Central memory CD8-positive, alpha-beta T cell (primary cell): Measurements from ENCODE around the gene XYLB.
A peak's percentile ranks its signal among the peaks of the same experiment; 100 is the strongest.

Source experiments
- ATAC-seq: fragments of 150-1000 bp; cut with Tn5 transposase; replicated peaks from 2 replicates; pipeline ENCODE4 v1.10.0; 2022; ENCODE audit warnings: mild to moderate bottlenecking, moderate FRiP score, moderate number of reproducible peaks; ENCODE audit not compliant: poor library complexity, severe bottlenecking; ENCODE audit errors: extremely low read depth
- DNase-seq, 2 donors: peaks; one replicate each; pipeline ENCODE4 v3.0.0; 2021; ENCODE audit warnings: low spot score in 2 of 2
- H3K27ac Mint-ChIP-seq: one replicate; pipeline ENCODE4 v1.8.0; 2022; ENCODE audit warnings: low read depth, mild to moderate bottlenecking, moderate library complexity, mixed read lengths
- H3K27me3 Mint-ChIP-seq: one replicate; pipeline ENCODE4 v1.8.0; 2022; ENCODE audit warnings: mixed read lengths
- H3K36me3 Mint-ChIP-seq: one replicate; pipeline ENCODE4 v1.8.0; 2022; ENCODE audit warnings: mild to moderate bottlenecking, moderate library complexity, mixed read lengths; ENCODE audit not compliant: insufficient read depth
- H3K4me1 Mint-ChIP-seq: one replicate; pipeline ENCODE4 v1.8.0; 2022; ENCODE audit warnings: mixed read lengths
- H3K4me3 Mint-ChIP-seq: one replicate; pipeline ENCODE4 v1.8.0; 2022; ENCODE audit warnings: mild to moderate bottlenecking, moderate library complexity, mixed read lengths
- H3K9me3 Mint-ChIP-seq: one replicate; pipeline ENCODE4 v1.8.0; 2022; ENCODE audit warnings: mixed read lengths

Gene XYLB

DNA sequence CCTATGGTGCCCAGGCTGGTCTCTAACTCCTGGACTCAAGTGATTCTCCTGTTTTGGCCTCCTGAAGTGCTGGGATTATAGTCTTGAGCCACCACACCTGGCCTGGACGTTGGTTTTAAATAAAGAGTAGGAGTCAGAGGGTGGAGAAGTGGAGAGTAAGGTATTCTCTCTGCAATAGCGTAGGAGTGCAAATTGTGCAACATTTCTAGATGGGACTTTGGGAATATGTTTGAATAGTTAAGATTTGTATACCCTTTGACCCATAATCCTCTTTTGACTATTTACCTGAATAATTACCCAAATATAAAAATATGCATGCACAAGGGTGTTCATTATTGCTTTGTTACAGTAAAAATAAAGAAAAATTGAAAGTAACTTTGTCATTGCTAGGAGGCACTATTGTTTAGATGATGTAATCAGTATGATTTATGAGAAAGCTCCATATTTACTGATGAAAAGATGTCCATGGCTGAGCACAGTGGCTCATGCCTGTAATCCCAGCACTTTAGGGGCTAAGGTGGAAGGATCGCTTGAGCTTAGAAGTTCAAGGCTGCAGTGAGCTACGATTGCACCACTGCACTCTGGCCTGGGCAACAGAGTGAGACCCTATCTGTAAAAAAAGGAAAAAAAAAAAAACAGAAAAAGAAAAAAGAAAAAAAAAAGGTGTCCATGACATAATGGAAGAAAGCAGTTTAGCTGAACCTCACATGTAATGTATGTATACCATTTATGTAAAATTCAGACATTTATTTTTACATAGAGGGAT, 15.1 kb upstream of the XYLB start:
- Mint-ChIP-seq H3K9me3 (no peaks in the 10 kb centered on the region), H3K4me3 (no peak overlapping the region), H3K27ac (no peak overlapping the region), H3K27me3 (peaks cover 22% of the 10 kb centered on the region), H3K36me3 (peaks cover 1% of the 10 kb centered on the region), H3K4me1 (peaks cover 5% of the 10 kb centered on the region)
- ATAC-seq, result no peak
- DNase-seq, result no peak

GRCh38 chr3:38332201-38332600, 14.4 kb upstream of the XYLB start:
- H3K9me3 Mint-ChIP-seq, result no peaks in the 10 kb centered on the region
- H3K4me1 Mint-ChIP-seq, result peaks cover 5% of the 10 kb centered on the region
- peaks cover 14% of the 10 kb centered on the region for H3K27me3 Mint-ChIP-seq
- H3K27ac Mint-ChIP-seq, result no peak overlapping the region
- H3K36me3 Mint-ChIP-seq, result peaks cover 1% of the 10 kb centered on the region
- no peak overlapping the region for H3K4me3 Mint-ChIP-seq
- DNase-seq (no peak), ATAC-seq (no peak)

GRCh38 chr3:38334142-38335055, 12.2 kb upstream of the XYLB start:
- no peak for ATAC-seq
- peaks cover 13% of the 10 kb centered on the region for H3K27me3 Mint-ChIP-seq

GRCh38 chr3:38335263-38335662, 11.3 kb upstream of the XYLB start:
- Mint-ChIP-seq H3K36me3 (no peaks in the 10 kb centered on the region), H3K4me3 (no peak overlapping the region), H3K4me1 (peaks cover 5% of the 10 kb centered on the region), H3K27ac (no peak overlapping the region), H3K27me3 (peaks cover 13% of the 10 kb centered on the region), H3K9me3 (no peaks in the 10 kb centered on the region)
- DNase-seq (no peak), ATAC-seq (no peak)

More at GRCh38 chr3:38334142-38335055, 12.2 kb upstream of the XYLB start:
- no peaks in the 10 kb centered on the region for H3K36me3 Mint-ChIP-seq
- H3K27ac Mint-ChIP-seq, result no peak overlapping the region
- H3K9me3 Mint-ChIP-seq, result no peaks in the 10 kb centered on the region
- no peak overlapping the region for H3K4me3 Mint-ChIP-seq
- H3K4me1 Mint-ChIP-seq, result peaks cover 5% of the 10 kb centered on the region
- no peak for DNase-seq

DNA sequence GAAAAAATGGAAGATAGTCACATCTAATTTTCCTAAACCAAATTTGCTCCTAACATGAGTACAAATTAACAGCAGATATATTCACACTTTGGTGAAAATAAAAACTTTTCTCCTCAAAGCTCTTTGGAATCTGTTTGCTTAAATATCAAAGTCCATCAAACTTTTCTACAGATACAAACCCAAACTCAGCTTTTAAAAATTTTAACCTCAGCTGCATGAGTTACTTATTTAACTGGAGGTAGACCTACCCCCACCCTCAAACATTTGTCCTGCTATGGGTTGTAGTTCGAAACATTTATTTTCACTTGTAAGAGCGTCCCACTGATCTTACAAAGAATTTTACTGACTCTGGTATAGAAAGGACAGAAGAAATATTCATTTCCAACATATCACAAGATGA, 8.9 kb upstream of the XYLB start:
- H3K36me3 Mint-ChIP-seq, result no peaks in the 10 kb centered on the region
- H3K9me3 Mint-ChIP-seq, result no peaks in the 10 kb centered on the region
- no peak overlapping the region for H3K4me3 Mint-ChIP-seq
- H3K27me3 Mint-ChIP-seq, result peaks cover 13% of the 10 kb centered on the region
- H3K4me1 Mint-ChIP-seq, result peaks cover 5% of the 10 kb centered on the region
- ATAC-seq, result no peak
- no peak for DNase-seq
- no peak overlapping the region for H3K27ac Mint-ChIP-seq

DNA sequence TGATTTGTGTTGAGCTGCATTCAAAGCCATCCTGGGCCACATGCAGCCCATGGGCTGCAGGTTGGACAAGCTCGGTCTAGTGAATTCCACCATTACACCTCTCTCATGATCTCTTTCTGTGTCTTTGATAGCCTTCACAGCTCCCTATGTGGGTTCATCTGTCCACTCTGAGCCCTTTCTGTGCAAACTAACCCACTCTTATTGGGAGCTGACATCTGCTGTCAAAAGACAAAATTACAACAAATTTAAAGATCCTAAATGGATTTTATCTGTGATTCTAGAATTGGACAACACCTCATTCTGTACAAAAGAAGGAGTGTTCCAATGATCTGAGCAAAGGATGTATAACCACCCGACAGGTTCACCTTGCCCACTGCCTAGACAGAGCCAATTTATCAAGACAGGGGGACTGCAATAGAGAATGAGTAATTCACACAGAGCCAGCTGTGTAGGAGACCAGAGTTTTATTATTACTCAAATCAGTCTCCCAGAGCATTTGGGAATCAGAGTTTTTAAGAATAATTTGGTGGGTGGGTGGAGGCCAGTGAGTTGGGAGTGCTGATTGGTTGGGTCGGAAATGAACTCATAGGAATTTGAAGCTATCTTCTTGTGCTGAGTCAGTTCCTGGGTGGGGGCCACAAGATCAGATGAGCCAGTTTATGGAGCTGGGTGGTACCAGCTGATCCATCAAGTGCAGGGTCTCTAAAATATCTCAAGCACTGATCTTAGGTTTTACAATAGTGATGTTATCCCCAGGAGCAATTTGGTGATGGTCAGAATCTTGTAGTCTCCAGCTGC, 2.6 kb upstream of the XYLB start:
- Mint-ChIP-seq H3K9me3 (no peaks in the 10 kb centered on the region), H3K4me1 (no peaks in the 10 kb centered on the region), H3K27ac (no peak overlapping the region), H3K36me3 (no peaks in the 10 kb centered on the region), H3K27me3 (no peaks in the 10 kb centered on the region), H3K4me3 (no peak overlapping the region)
- DNase-seq, result no peak
- no peak for ATAC-seq

GRCh38 chr3:38345879-38346586, 552 bp upstream of the XYLB start:
- H3K4me1 Mint-ChIP-seq, result no peaks in the 10 kb centered on the region
- H3K36me3 Mint-ChIP-seq, result no peaks in the 10 kb centered on the region
- H3K27me3 Mint-ChIP-seq, result no peaks in the 10 kb centered on the region
- ATAC-seq, result no peak
- no peak for DNase-seq
- H3K4me3 Mint-ChIP-seq, result peak overlapping the region; percentile 77
- no peak overlapping the region for H3K27ac Mint-ChIP-seq
- H3K9me3 Mint-ChIP-seq, result no peaks in the 10 kb centered on the region

- H3K27me3 Mint-ChIP-seq, result no peaks in the 10 kb centered on the region
- ATAC-seq, result no peak
- H3K4me1 Mint-ChIP-seq, result no peaks in the 10 kb centered on the region
- no peak for DNase-seq
- H3K36me3 Mint-ChIP-seq, result peaks cover 2% of the 10 kb centered on the region
- no peak overlapping the region for H3K27ac Mint-ChIP-seq
- peak overlapping the region; percentile 77 for H3K4me3 Mint-ChIP-seq
- H3K9me3 Mint-ChIP-seq, result no peaks in the 10 kb centered on the region
These were observed 1.0 kb downstream of the XYLB start for GRCh38 chr3:38347421-38348200.

GRCh38 chr3:38348903-38349302, 2.3 kb downstream of the XYLB start:
- no peaks in the 10 kb centered on the region for H3K4me1 Mint-ChIP-seq
- peaks cover 2% of the 10 kb centered on the region for H3K36me3 Mint-ChIP-seq
- DNase-seq, result no peak
- H3K27me3 Mint-ChIP-seq, result no peaks in the 10 kb centered on the region
- no peak overlapping the region for H3K4me3 Mint-ChIP-seq
- H3K27ac Mint-ChIP-seq, result no peak overlapping the region
- no peak for ATAC-seq
- no peaks in the 10 kb centered on the region for H3K9me3 Mint-ChIP-seq

DNA sequence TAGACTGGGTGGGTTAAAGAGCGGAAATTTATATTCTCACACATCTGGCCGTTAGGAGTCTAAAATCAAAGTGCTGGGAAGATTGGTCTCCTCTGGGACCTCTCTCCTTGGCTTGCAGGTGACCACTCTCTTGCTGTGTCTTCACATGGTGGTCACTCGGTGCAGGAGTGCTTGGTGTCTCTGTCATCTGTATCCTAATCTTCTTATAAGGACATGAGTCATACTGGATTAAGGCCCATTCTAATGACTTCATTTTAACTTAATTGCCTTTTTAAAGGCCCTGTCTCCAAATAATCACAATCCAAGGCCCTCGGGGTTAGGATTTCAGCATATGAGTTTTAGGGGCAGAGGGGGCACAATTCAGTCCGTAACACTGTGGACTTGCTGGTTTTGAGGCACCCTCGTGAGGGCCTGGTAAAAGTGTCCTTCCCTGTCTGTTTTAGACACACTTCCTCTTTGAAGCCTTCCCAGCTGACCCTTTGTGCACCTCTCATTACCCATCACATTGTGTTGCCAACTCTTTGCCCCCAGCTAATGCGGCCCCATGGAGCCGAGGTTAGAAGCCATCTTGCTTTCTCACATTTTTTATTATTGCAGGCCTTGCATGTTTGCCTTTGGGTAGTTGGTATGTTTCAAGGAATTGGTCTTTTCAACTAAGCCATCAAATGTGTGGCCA, 3.2 kb downstream of the XYLB start:
- no peak overlapping the region for H3K27ac Mint-ChIP-seq
- no peaks in the 10 kb centered on the region for H3K4me1 Mint-ChIP-seq
- no peak overlapping the region for H3K4me3 Mint-ChIP-seq
- no peaks in the 10 kb centered on the region for H3K27me3 Mint-ChIP-seq
- peaks cover 2% of the 10 kb centered on the region for H3K36me3 Mint-ChIP-seq
- ATAC-seq, result no peak
- DNase-seq, result no peak
- no peaks in the 10 kb centered on the region for H3K9me3 Mint-ChIP-seq

GRCh38 chr3:38353151-38353550, 6.6 kb downstream of the XYLB start:
- Mint-ChIP-seq H3K36me3 (peaks cover 2% of the 10 kb centered on the region), H3K9me3 (no peaks in the 10 kb centered on the region), H3K27me3 (no peaks in the 10 kb centered on the region), H3K27ac (no peak overlapping the region), H3K4me3 (no peak overlapping the region), H3K4me1 (no peaks in the 10 kb centered on the region)
- DNase-seq (no peak), ATAC-seq (no peak)
